GM12878 (cell line): Measurements from ENCODE around the gene LPGAT1. TPM values are rescaled to one million over a fixed set of nuclear protein-coding genes. Genes with fewer than 3 reads are reported as not detected.
A peak's percentile ranks its signal among the peaks of the same experiment; 100 is the strongest.

Source experiments
- ATAC-seq: fragments of 200-7000 bp; cut with Tn5 transposase; 3 replicates; pipeline ENCODE4 v1.9.1; 2020; ENCODE audit warnings: mild to moderate bottlenecking, moderate library complexity
- BruUV-seq: library from RNA; stranded (reverse); fragments of 400-500 nt; replicated peaks from 2 replicates; lab custom pipeline; 2021; lab: Mats Ljungman, UMichigan
- CTCF ChIA-PET: fragments of 300-600 bp; sonication (Branson Sonifier 250); formaldehyde crosslinking; extraction: SDS; loops from one replicate; lab custom pipeline; 2021; ENCODE audit warnings: inconsistent platforms; lab: Yijun Ruan, JAX
- POLR2A ChIA-PET: fragments of 350-600 bp; formaldehyde crosslinking; extraction: SDS; loops from one replicate; lab custom pipeline; 2021; ENCODE audit warnings: inconsistent platforms; lab: Charles Lee
- RAD21 ChIA-PET: fragments of 300-600 bp; sonication (Branson Sonifier 250); formaldehyde crosslinking; loops from one replicate; lab custom pipeline; 2023; ENCODE audit warnings: antibody characterized with exemption; ENCODE audit not compliant: unreplicated experiment; lab: Charles Lee
- SMC1A ChIA-PET: fragments of 300-600 bp; sonication (Branson Sonifier 250); formaldehyde crosslinking; loops from one replicate; lab custom pipeline; 2023; ENCODE audit not compliant: unreplicated experiment, uncharacterized antibody; lab: Charles Lee
- DNase-seq: peaks from one replicate; pipeline ENCODE4 v3.0.0-alpha.2; 2011; ENCODE audit warnings: low read depth, low spot score
- FAIRE-seq: peaks from 3 replicates; lab custom pipeline; 2011; peaks lifted over from hg19 to GRCh38; lab: Jason Lieb, UNC
- H2AFZ ChIP-seq: 2 replicates; pipeline ENCODE4 v1.6.0; 2011; ENCODE audit warnings: low read depth, low read length, control low read depth; ENCODE audit not compliant: control insufficient read depth
- H3K27ac ChIP-seq: 2 replicates; pipeline ENCODE4 v1.5.1; 2011; ENCODE audit warnings: control low read depth; ENCODE audit not compliant: control insufficient read depth, insufficient read depth
- H3K27me3 ChIP-seq, 2 experiments: replicated peaks in 1 of 2; 2 replicates each; pipeline versions ENCODE4 v1.6.0 to v1.6.1; 2011; ENCODE audit warnings: low read length in 1 of 2; ENCODE audit not compliant: control insufficient read depth in 2 of 2, insufficient read depth in 2 of 2
- H3K36me3 ChIP-seq, 2 experiments: 2 replicates each; pipeline ENCODE4 v1.5.1; 2011; ENCODE audit warnings: low read length in 1 of 2; ENCODE audit not compliant: control insufficient read depth in 2 of 2, insufficient read depth in 2 of 2
- H3K4me1 ChIP-seq: 2 replicates; pipeline ENCODE4 v1.6.1; 2011; ENCODE audit warnings: mild to moderate bottlenecking, low read length, moderate library complexity, mixed read lengths; ENCODE audit not compliant: control insufficient read depth, insufficient read depth
- H3K4me2 ChIP-seq: 2 replicates; pipeline ENCODE4 v1.6.0; 2011; ENCODE audit warnings: control low read depth; ENCODE audit not compliant: control insufficient read depth, insufficient read depth
- H3K4me3 ChIP-seq: fragments of 200-600 bp; sonication (generic); 2 replicates; pipeline ENCODE4 v1.5.1; 2016
- H3K79me2 ChIP-seq: 2 replicates; pipeline ENCODE4 v1.6.0; 2011; ENCODE audit warnings: low read length; ENCODE audit not compliant: control insufficient read depth, insufficient read depth
- H3K9ac ChIP-seq: 2 replicates; pipeline ENCODE4 v1.8.0; 2011; ENCODE audit warnings: low read length, control low read depth, mixed read lengths; ENCODE audit not compliant: control insufficient read depth, insufficient read depth
- H3K9me3 ChIP-seq: replicated peaks from 3 replicates; pipeline ENCODE4 v1.5.1; 2011; ENCODE audit warnings: mild to moderate bottlenecking, low read length; ENCODE audit not compliant: control insufficient read depth, insufficient read depth
- H4K20me1 ChIP-seq: 2 replicates; pipeline ENCODE4 v1.6.0; 2011; ENCODE audit not compliant: control insufficient read depth, insufficient read depth
- ATF2 ChIP-seq: IDR thresholded peaks from 2 replicates; pipeline ENCODE4 v1.6.1; 2012; ENCODE audit warnings: low read length, inconsistent platforms
- FOXK2 ChIP-seq: fragments of 450-650 bp; IDR thresholded peaks from 2 replicates; pipeline ENCODE4 v1.6.1; 2017; ENCODE audit warnings: mild to moderate bottlenecking, moderate library complexity
- IRF4 ChIP-seq: IDR thresholded peaks from 2 replicates; pipeline ENCODE4 v1.6.1; 2011; ENCODE audit warnings: low read depth, low read length
- NFYA ChIP-seq: IDR thresholded peaks from 2 replicates; pipeline ENCODE4 v1.6.1; 2011; ENCODE audit warnings: low read depth, mild to moderate bottlenecking, low read length, improper control_type of control experiment, borderline replicate concordance
- NR2C2 ChIP-seq: IDR thresholded peaks from 2 replicates; pipeline ENCODE4 v1.6.1; 2011; ENCODE audit warnings: borderline replicate concordance, low read depth; ENCODE audit not compliant: control insufficient read depth, insufficient read length
- NR2F1 ChIP-seq: fragments of 450-650 bp; conservative IDR thresholded peaks from 2 replicates; pipeline ENCODE4 v1.6.1; 2017; ENCODE audit warnings: mild to moderate bottlenecking
- RAD51 ChIP-seq: fragments of 450-650 bp; IDR thresholded peaks from 2 replicates; pipeline ENCODE4 v1.6.1; 2016; ENCODE audit warnings: moderate library complexity, mild to moderate bottlenecking, inconsistent platforms
- RFX5 ChIP-seq: IDR thresholded peaks from 2 replicates; pipeline ENCODE4 v1.6.1; 2011; ENCODE audit warnings: low read depth, low read length, improper control_type of control experiment
- SMARCA5 ChIP-seq: fragments of 450-650 bp; IDR thresholded peaks from 2 replicates; pipeline ENCODE4 v1.6.1; 2017; ENCODE audit warnings: mild to moderate bottlenecking
- SREBF1 ChIP-seq: IDR thresholded peaks from 2 replicates; pipeline ENCODE4 v1.6.1; 2012; ENCODE audit warnings: mild to moderate bottlenecking, low read length
- USF2 ChIP-seq: IDR thresholded peaks from 2 replicates; pipeline ENCODE4 v1.6.1; 2011; ENCODE audit warnings: low read depth, low read length, improper control_type of control experiment, borderline replicate concordance
- WGBS: methylation state at CpG from one replicate; pipeline ENCODE4 v1.1.6; 2016; ENCODE audit warnings: low lambda C conversion rate; ENCODE audit not compliant: insufficient replicate concordance, insufficient coverage; ENCODE audit errors: missing lambda C conversion rate; 5-methylcytosine and 5-hydroxymethylcytosine counted together
- in situ Hi-C: fragments of 300-500 bp; cut with MboI; formaldehyde crosslinking; loops from 9 replicates; pipeline ENCODE4 v1.14.3; 2018; ENCODE audit warnings: mixed read lengths
- intact Hi-C: fragments of 100-400 bp; cut with micrococcal nuclease; formaldehyde crosslinking; loops from one replicate; pipeline ENCODE4 v1.14.2; 2022; ENCODE audit not compliant: unreplicated experiment
- polyA plus RNA-seq, 11 experiments: library from polyadenylated mRNA; depleted of rRNA in 4 of 11; unstranded in 6 of 11; stranded (reverse) in 5 of 11; fragments of >200 nt; fragmentation: Nextera tagmentation in 4 of 11; fragmentation: Illumina TruSeq in 1 of 11; extraction: Ambion mirVana in 4 of 11; extraction: Trizol in 1 of 11; gene quantifications; 1 replicate in 1 of 11; 2 replicates in 10 of 11; pipeline versions ENCODE4 v1.2.1 to v1.2.3, GENCODE V29; 2011 to 2016; ENCODE audit warnings: inconsistent platforms in 2 of 11, missing spikeins in 2 of 11, low read depth in 1 of 11
- total RNA-seq, 4 experiments: library from RNA; depleted of rRNA in 3 of 4; stranded (reverse); fragments of >200 nt in 3 of 4; fragmentation: Illumina TruSeq in 1 of 4; extraction: Trizol in 1 of 4; gene quantifications; 2 replicates each; pipeline versions ENCODE4 v1.2.1 to v1.2.3, GENCODE V29; 2013 to 2021

LPGAT1 gene
- total and polyA plus RNA-seq, 10 of the 15 experiments (the other 5 are each of a cell fraction or from before 2014, with no cell fraction given): 5.8 to 40.6 (median 19.2) TPM

GRCh38 chr1:211752317-211752716 lies 78.2 kb downstream of the LPGAT1 start:
- ATAC-seq (peak; percentile 29; the same call in 1 of the 3 replicates), DNase-seq (no peak), FAIRE-seq (no peak)
- no peaks in the 10 kb centered on the region for H3K27me3 ChIP-seq
- POLR2A ChIA-PET: no interaction called here
- H2AFZ ChIP-seq: no peak overlapping the region
- intact Hi-C loops (no loop called here), in situ Hi-C loops (no loop called here)
- H3K79me2 ChIP-seq: no peaks in the 10 kb centered on the region
- H3K4me2 ChIP-seq: no peak overlapping the region
- H3K9ac ChIP-seq: no peak overlapping the region
- WGBS: 84% methylated on average over 4 of the region's 4 CpGs
- CTCF ChIA-PET: interaction anchor here (2.2 to 2.5 kb wide), 2 partner anchors 10 to 55 kb away, joined by 8 to 11 read pairs; no protein-coding TSS in a partner anchor
- no peaks in the 10 kb centered on the region for H4K20me1 ChIP-seq
- H3K27ac ChIP-seq: no peak overlapping the region
- RAD21 ChIA-PET: interaction anchor here (0.8 to 2.0 kb wide), 3 partner anchors 13 to 72 kb away, joined by 3 to 9 read pairs (median 3); no protein-coding TSS in a partner anchor
- no peak overlapping the region for H3K4me3 ChIP-seq
- no peaks in the 10 kb centered on the region for H3K9me3 ChIP-seq
- SMC1A ChIA-PET: interaction anchor here (0.8 to 5.3 kb wide), 7 partner anchors 9 to 78 kb away, joined by 3 to 23 read pairs (median 4); no protein-coding TSS in a partner anchor
- H3K4me1 ChIP-seq: peaks cover 3% of the 10 kb centered on the region; the same call in 1 of the 2 replicates
- BruUV-seq: no TSS peak
- TF ChIP-seq ATF2 (no peak), NR2F1 (peak; percentile 73)
- peaks cover 0 to 15% of the 10 kb centered on the region in 2 experiments; a peak in 1 of 4 replicates for H3K36me3 ChIP-seq

- ATAC-seq: peak; percentile 63
- SMC1A ChIA-PET: interaction anchor here (0.8 to 5.3 kb wide), 4 partner anchors 53 to 77 kb away, joined by 3 to 23 read pairs (median 4); no protein-coding TSS in a partner anchor
- H3K4me3 ChIP-seq: no peak overlapping the region
These were observed 79.1 kb downstream of the LPGAT1 start for GRCh38 chr1:211751438-211751837.

More at GRCh38 chr1:211751438-211751837, 79.1 kb downstream of the LPGAT1 start:
- intact Hi-C loops: no loop called here
- peaks cover 3% of the 10 kb centered on the region; the same call in 1 of the 2 replicates for H3K4me1 ChIP-seq
- no peaks in the 10 kb centered on the region for H4K20me1 ChIP-seq
- BruUV-seq: no TSS peak
- no peak for DNase-seq
- WGBS: 18% methylated on average over 3 of the region's 3 CpGs
- TF ChIP-seq FOXK2 (no peak), RFX5 (no peak), RAD51 (no peak), SMARCA5 (no peak), IRF4 (no peak), USF2 (no peak), NR2C2 (no peak), NFYA (no peak), SREBF1 (no peak)
- peaks cover 0 to 15% of the 10 kb centered on the region in 2 experiments; a peak in 1 of 4 replicates for H3K36me3 ChIP-seq
- in situ Hi-C loops: no loop called here
- H3K27me3 ChIP-seq: no peaks in the 10 kb centered on the region
- ChIA-PET CTCF (interaction anchor here (2.2 kb wide), 1 partner anchor 54 kb away, joined by 8 read pairs; no protein-coding TSS in a partner anchor), POLR2A (no interaction called here), RAD21 (interaction anchor here (0.7 kb wide), 1 partner anchor 10 kb away, joined by 3 read pairs; no protein-coding TSS in a partner anchor)
- no peaks in the 10 kb centered on the region for H3K79me2 ChIP-seq
- H3K4me2 ChIP-seq: no peak overlapping the region
- FAIRE-seq: no peak
- no peak overlapping the region for H3K9ac ChIP-seq
- no peak overlapping the region for H3K27ac ChIP-seq
- H2AFZ ChIP-seq: no peak overlapping the region
- H3K9me3 ChIP-seq: no peaks in the 10 kb centered on the region
